NCI-H2107 treated with DMSO at 0.1 percent for 48 hours (cell line): Measurements from ENCODE around the gene ZSWIM9.

ENCODE experiments used
- DNase-seq: peaks from one replicate; lab custom pipeline; 2025; ENCODE audit not compliant: unreplicated experiment; lab: John Stamatoyannopoulos, UW

ZSWIM9 gene

DNA sequence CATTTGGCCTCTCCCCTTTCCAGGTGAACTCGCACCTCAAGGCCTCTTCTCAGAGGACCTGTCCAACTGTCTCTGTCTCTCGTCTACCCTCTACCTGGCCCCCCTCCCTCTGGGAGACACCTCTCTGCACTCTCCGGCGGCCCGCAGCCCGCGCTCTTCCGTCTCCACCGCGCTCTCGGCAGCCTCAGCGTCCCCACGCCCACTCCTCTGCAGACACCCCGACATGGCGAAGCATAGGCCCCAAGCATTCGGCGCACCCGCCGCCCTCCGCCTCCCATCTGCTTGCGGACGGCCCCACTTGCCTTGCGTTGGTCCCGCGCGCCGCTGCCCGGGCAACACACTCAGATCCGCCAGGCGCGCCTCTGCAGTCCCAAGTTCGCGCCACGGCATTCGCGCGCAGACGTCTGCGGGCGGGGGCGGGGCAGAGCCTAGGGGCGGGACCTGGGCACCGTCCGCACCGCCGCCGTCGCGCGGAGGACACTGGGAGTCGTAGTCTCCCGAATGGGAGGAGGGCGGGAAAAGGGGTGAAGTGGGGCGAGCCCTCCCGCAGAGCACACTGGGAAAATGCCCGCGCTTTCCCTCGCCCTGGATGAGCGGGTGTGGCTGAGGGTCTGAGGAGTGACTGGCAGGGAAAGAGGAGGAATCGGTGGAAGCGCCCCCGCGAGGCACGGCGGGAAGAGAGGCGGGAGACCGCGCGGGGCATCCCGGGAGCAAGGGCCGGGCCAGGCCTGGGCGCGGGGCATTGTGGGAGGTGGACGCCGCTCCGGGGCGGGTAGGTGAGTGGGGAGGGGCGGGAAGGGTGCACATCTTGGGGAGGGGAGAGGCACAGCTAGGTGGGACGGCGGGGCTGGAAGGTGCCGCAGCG lies at the start of gene ZSWIM9, which contains the start of gene LIG1:
Gene ZSWIM9 (plus strand): TSS at position 742 of the 865 bp plus-strand sequence. CDS start 1,123 bp downstream, outside the sequence.
Gene LIG1 (minus strand): TSS at position 406 of the 865 bp plus-strand sequence. CDS start 4,778 bp downstream, outside the sequence.
- peak; percentile 85 for DNase-seq

DNA sequence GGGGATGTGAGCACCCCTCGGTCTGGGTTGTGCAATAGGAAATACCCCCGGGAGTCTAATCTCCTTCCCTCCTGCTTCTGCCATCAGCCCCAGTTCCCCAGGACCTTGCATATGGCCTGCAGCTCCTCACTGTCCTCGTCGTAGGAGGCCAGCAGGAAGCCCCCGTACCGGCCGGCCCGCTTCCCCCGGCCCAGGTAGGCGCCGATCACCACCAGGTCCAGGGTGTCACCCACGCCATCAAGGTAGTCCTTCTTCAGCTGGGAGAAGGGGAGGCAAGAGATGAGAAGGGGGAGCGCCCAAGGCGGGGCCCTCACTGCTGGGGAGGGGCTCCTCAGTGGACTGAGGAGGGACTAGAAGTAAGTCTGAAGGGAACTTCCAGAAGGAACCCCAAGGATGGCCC lies 49.4 kb upstream of the ZSWIM9 start:
- no peak for DNase-seq

DNA sequence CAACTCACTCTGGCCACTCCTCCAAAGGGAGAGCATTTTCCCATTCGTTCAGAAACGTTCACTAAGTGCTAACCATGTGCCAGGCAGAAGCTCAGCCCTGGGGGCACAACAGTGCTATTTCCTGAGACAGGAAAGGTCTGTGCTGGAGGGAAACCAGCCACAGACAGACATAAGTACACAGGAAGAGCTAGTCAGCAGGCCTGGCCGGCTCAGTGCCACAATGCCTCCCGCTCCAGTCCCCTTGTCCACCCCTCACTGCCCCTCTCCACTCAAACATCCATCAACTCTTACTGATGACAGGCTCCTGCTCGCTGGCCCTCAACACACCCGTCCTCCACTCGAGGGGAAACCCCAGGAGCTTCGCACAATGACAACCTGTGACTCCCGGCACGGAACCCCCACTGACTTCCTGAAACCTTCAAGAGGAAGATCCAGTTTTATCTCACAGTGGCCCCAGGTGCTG lies 48.5 kb upstream of the ZSWIM9 start:
- DNase-seq: no peak

DNA sequence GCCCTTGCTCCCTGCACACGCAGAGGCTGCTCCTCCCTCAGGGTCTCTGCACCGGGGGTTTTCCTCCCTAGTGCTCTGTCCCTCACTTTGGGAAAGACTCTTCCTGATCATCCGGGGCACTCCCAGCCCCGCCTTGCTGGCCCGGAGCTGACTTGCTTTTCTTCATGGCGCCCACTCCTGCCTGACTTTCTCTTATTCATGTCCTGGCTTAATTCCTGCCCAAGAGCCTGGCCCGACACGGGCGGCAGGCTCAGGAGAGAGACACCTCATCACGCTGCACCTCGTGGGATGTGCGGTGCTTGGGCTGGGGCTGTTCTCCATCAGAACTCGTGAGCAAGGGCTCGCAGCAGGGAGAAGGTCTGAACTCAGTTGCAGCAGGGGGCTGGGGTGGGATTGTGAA lies 48.1 kb upstream of the ZSWIM9 start:
- DNase-seq: no peak

DNA sequence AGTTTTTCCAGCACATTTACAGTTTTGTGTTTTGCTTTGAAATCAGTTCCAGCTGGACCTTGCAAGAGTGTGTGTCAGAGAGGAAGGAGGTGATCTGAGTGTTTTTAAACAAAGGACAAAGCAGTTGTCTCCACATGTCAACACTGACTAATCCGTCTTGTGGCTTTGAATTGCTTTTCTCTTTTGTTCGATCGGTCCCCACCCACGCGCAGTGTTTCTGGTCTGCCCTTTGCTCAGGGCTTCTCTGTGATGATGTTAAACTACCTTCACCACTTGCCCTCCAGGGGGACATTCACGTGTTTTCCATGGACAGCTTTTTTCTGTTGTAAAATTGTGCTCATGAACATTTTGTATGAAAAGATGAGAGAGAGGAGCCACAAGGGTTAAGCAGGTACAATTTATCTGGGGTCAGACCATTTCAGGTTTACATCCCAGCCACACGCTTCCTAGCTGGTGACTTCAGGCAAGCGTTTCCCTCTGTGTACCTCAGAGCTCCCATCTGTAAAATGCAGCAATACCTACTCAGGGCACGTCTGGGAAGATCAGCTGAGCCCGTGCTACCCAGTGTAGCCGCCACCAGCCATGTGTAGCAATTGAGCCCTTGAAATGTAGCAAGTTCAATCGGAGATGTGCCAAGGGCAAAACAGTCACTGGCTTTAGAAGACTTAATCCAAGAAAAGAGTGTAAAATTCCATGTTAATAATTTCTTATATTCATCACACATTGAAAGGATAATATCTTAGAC lies 46.4 kb upstream of the ZSWIM9 start:
- no peak for DNase-seq

DNA sequence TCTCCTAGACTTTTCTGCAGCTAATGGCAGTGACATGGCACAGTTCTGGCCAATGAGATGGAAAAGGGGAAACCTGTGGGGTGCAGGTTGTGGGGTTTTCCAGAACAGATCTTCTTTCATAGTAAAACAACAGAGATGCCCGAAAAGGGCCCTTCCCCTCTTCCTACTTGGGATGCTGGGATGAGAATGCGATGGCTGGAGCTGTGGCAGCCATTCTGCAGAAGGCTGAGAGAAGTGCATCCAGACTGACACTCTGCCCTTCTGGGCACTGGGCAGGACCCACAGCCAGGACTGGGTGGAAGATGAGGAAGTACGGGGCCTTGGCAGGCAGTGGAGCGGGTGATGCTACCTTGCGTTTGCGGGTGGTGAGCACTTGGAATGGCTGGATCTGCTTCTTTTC lies 42.9 kb upstream of the ZSWIM9 start:
- DNase-seq: no peak

DNA sequence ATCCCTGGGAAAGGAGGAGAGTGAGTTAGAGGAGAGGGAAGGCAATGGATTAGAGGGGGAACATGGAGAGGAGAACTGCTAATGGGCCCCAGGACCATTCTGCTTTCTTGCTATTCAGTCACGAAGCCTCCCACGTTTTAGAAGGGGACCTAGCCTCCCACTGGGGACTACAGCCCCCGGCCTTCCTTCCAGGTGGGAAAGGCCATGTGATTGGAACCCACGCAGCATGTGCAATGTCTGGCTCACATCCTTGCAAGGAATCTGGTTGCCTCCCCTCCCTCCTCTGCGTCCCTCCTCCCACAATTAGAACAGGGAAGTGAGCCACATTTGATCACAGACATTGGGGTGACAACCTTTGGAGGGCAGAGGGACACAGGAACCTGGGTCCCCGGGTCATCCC lies 37.4 kb upstream of the ZSWIM9 start:
- DNase-seq: no peak

DNA sequence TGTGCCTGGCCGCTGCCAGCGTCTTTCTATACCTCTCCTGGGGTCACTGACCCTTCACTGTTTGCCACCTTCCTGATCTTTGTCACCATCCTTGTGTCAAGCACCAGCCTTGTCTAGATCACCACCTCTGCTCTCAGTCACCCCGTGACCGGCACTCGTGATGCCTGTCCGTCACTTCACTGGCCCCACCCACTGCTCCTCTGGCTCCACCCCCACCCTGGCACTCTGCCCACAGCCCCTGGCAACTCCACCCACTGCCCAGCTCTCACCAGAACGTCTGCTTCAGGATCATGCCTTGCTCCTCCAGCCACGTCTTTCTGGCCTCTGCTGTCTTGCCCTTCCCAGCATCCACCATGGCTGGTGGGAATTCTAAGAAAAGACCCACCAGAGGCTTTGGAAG lies 35.1 kb upstream of the ZSWIM9 start:
- DNase-seq: no peak

DNA sequence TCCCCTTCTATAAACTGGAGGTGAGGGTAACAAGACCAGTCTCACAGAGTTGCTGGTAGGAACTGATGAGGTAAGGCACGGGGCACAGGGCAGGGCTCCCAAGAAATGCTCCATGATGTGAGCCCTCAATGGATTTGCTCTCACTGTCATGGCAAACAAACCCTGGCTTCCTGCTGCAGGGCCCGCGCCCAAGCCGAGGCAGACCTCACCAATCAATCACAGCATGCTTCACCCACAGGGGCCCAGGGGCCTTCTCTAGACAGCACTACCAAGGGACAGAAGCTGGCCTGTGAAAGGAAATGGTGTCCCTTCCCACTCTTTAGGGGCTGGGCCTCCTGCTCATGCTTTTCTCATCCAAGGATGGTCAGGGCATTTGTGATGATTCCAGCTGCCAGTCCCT lies 33.9 kb upstream of the ZSWIM9 start:
- no peak for DNase-seq

DNA sequence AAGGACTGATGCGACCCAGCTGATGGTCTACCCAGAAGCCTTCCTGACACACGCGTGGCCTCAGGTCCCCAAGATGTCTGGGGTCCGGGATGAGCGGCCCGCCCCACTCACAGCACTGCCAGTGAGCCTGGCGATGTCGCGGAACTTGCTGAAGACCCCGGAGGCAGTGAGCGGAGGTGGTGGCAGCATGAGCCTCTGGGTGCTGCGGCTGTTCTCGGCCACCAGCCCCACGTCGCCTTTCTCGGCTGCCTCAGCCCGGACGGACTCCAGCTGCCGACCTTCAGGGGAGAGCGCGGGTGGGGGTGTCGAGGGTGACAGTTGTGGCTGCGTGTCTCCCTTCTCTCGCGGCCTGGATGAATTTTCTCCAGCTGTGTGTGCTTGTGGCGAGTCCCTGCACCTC lies 33.1 kb upstream of the ZSWIM9 start:
- DNase-seq: no peak

DNA sequence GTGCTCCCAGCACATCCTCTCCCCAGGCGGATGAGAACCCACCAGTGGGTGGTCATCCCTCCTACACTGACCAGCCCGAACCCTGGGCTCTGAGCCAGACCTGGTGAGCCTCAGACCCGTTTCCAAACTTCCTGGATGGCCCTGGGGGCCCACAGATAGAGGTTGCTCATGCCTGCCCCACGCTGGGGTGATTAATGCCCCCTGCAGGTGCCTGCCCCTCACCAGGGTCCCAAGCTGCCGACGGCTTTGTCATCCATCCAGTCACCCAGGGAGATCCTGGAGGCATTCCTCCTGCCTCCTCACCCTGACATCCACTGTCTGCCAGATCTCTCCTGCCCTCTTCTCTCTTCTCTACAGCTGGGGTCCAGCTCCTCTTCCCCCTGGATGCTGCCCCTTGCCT lies 31.4 kb upstream of the ZSWIM9 start:
- no peak for DNase-seq

DNA sequence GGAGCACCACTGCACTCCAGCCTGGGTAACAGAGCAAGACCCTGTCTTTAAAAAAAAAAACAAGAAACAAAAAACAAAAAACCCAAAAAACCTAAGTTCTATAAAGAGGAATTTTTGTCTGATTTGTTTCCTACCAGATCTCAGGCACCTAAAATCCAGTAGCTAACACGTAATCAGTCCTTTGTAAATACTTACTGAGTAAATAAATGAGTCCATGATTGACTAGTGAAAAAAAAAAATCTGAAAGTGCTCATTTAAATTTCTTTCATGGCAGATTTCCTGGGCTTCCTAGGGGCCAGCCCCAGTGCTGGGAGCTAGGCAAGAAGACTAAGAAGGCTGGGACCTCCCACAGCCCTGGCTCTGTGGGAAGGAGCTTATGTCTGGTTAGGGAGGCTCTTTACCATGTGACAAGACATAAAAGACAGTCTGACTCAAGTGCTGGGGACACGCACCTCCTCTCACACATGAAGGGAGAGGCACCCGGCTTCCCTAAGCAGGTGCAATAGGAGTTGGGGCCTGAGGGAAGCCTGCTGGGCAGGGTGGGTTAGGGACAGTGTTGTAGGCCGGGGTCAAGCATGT lies 22.8 kb upstream of the ZSWIM9 start:
- DNase-seq: no peak

DNA sequence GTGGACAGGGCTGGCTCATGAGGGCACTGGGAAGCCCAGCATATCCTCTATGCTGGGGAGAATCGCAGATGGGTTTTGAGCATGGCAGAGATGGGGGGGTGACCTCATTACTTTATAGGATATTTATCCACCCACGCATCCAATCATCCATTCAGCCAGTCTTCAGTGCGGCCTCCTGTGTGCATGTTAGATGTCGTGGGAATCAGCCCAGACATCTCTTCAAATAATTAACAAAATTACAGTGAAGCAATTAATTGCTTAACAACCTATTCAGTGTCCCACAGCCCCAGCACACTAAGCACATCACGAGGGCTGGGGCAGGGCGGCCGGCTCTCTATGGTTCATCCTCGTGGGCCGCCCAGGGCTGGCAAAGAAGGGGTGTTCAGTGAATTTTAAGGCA lies 21.9 kb upstream of the ZSWIM9 start:
- DNase-seq: no peak

DNA sequence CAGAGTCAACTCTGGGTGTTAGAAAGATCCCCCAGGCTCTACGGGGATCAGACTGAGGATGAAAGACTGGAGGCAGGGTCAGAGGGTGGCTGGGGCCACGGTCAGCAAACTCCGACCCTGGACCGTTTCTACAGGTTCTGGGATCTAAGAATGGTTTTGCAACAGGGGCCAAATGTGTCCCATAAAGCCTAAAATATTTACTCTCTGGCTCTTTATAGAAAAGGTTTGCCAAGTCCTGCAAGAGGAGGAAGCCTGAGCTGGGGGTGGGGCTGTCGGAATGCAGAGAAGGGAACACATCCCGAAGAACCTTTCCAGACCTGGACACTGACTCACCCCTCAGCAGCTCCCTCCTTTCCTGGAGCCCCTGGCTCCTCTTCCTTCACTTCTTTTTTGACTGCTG lies 21.1 kb upstream of the ZSWIM9 start:
- no peak for DNase-seq

DNA sequence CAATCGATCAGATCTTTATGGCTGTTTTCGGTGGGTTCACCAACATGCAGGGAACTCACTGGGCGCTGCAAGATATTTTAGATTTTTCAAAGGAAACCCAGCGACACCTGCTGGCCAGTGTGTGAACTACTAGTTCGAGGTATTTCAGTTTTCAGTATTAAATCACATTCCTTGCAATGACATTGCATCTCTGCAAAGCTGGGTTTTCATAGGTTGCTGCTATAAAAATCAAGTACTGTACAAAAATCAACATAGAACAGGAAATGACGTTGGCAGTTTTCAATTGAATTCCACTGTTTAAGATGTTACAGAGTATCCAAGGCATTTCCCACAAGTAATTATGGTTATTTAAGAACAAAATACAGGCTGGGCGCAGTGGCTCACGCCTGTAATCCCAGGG lies 17.9 kb upstream of the ZSWIM9 start:
- DNase-seq: no peak

DNA sequence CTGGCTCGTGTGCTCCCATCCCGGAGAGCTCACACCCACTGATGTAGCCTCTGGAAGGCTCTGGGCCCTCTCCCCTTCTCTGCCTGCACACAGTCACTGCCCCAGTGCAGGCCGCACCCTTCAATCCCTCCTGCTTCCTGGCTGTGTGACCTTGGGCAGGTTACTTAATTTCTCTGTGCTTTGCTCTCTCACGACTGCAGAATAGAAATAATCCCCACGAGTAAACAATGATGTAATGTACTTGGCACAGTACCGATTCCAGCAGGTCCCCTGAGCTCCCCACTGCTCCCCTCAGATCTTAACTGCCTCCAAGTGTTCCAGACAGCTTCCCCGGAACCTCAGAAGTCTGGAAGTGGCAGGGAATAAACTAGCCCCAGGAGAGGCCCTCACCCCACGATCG lies 16.5 kb upstream of the ZSWIM9 start:
- DNase-seq: no peak

DNA sequence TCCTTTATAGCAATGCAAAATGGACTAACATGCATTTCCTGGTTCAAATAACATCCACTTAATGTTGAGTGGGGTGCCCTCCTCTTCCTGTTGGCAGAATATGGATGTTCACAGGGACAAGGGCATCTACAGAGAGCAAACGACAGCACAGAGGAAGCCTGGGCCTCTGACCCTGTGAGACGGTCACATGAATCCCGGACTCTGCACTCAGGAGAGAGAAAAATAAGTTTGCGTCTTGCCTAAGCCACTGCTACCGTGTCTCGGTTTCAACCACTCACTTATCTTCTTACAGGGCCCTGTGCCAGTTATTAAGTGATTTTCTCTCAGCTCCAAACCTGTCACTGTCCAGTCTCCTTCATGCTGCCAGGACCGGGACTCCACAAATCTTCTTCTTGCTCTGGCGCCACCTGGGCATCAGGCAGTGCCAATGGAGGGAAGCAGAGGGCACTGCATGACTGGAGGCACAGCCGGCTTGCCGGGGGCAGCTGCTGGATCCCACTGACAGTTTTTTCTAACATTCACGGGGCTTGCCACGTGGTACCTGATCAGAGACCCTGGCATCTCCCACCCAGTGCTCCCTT lies 12.2 kb upstream of the ZSWIM9 start:
- DNase-seq: no peak

DNA sequence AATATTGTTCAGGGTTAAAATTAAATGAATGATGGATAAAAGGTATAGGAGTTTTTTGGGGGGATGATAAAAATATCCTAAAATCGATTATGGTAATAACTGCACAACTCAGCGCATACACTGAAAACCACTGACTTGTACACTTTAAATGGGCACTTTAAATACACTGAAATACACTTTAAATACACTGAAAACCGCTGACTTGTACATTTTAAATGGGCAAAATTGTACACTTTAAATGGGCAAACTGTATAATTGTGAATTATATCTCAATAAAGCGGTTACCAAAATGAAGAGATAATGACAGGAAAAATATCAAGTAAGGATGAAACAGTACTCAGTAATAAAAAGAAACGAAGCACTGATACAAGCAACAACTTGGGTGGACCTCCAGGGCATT lies 1.8 kb upstream of the ZSWIM9 start:
- DNase-seq: no peak

DNA sequence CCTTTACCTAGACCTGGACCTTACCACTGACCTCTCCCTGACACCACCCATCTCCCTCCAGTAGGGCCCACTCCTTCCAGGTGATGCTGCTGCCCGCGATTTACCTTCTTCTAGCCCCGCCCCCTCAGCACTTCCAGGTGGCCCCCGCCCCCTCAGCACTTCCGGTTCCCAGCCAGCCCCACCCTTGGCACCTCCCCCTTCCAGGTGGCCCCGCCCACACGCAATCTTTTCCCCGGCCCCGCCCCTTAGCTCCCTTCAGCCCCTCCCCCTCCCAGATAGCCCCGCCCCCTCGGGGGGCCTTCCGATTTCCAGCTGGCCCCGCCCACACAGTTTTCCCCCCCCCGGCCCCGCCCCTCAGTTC lies 922 bp upstream of the ZSWIM9 start:
- DNase-seq: peak; percentile 23

DNA sequence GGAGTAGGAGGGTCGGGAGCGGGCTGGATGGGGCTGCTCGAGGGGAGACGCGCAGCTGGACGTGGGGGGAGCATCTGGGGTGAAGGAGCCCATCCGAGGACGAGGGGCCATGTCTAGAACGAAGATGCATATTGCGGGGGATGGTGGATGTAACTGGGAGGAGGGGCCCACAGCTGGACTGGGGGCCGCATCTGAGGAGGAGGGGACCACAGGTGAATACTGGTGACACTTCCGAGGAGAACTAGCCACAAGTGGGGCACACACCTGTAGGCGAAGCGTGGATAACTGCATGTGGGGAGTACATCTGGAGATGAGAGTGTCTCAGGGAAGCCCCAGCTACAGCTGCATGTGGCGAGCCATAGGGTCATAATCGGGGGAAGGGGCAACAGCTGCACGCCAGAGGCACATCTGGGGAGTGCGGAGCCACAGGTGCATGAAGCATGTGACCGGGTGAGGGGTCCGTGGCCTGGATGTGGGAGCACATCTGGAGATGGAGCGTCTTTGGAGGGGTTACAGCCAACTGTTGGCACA lies 402 bp downstream of the ZSWIM9 start:
- no peak for DNase-seq

DNA sequence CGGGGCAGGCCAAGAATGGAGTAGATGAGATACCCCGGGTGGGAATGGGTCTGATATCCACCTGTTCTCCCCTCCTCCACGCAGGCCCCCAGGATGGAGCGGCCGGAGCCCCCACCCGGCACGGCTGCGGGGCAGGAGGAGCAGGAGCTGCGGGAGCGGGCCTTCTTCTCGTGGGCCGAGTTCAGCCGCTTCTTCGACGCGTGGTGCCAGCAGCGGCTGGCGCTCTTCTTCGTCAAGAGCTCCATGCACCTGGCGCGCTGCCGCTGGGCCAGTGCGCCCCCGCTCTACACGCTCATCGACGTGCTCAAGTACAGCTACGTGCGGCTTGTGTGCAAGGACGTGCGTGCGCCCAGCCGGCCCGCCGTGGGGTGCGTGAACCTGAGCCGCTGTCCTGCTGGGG lies 1.2 kb downstream of the ZSWIM9 start:
- DNase-seq: no peak
